Keratinocyte (primary cell): ENCODE measurements around the gene SKI. TPM values are rescaled to one million over a fixed set of nuclear protein-coding genes. Genes with fewer than 3 reads are reported as not detected.

Source experiments
- DNase-seq: peaks from one replicate; pipeline ENCODE4 v3.0.0-alpha.2; 2011; ENCODE audit warnings: low read depth, missing footprints, low spot score
- FAIRE-seq: peaks from 2 replicates; lab custom pipeline; 2011; peaks lifted over from hg19 to GRCh38; lab: Jason Lieb, UNC
- H2AFZ ChIP-seq: 2 replicates; pipeline ENCODE4 v1.6.0; 2012; ENCODE audit warnings: low read length, control low read depth, inconsistent platforms; ENCODE audit not compliant: control insufficient read depth
- H3K27ac ChIP-seq: 2 replicates; pipeline ENCODE4 v1.5.1; 2011; ENCODE audit warnings: low read length; ENCODE audit not compliant: control insufficient read depth, insufficient read depth
- H3K27me3 ChIP-seq: 3 replicates; pipeline ENCODE4 v1.6.0; 2011; ENCODE audit warnings: low read length; ENCODE audit not compliant: control insufficient read depth, insufficient read depth; ENCODE audit errors: extremely low read depth
- H3K36me3 ChIP-seq, 2 experiments: 2 replicates in 1 of 2; 3 replicates in 1 of 2; pipeline ENCODE4 v1.5.1; 2011; ENCODE audit warnings: low read length in 2 of 2, mild to moderate bottlenecking in 1 of 2; ENCODE audit not compliant: control insufficient read depth in 2 of 2, insufficient read depth in 2 of 2; ENCODE audit errors: extremely low read depth in 1 of 2
- H3K4me1 ChIP-seq: 3 replicates; pipeline ENCODE4 v1.5.1; 2011; ENCODE audit warnings: low read length; ENCODE audit not compliant: control insufficient read depth, insufficient read depth; ENCODE audit errors: extremely low read depth
- H3K4me2 ChIP-seq: 3 replicates; pipeline ENCODE4 v1.6.0; 2011; ENCODE audit warnings: low read depth, low read length; ENCODE audit not compliant: control insufficient read depth, insufficient read depth; ENCODE audit errors: extremely low read depth
- H3K4me3 ChIP-seq, 3 experiments: fragments of 200-600 bp in 1 of 3; sonication (generic) in 1 of 3; 2 replicates in 2 of 3; 3 replicates in 1 of 3; pipeline ENCODE4 v1.5.1; 2011 to 2016; ENCODE audit warnings: low read length in 3 of 3, mild to moderate bottlenecking in 3 of 3, control low read depth in 2 of 3, inconsistent platforms in 1 of 3, low read depth in 1 of 3, mixed read lengths in 1 of 3, mixed run types in 1 of 3, moderate library complexity in 1 of 3; ENCODE audit not compliant: control insufficient read depth in 2 of 3, insufficient read depth in 2 of 3; ENCODE audit errors: extremely low read depth in 1 of 3
- H3K79me2 ChIP-seq: 2 replicates; pipeline ENCODE4 v1.6.0; 2012; ENCODE audit warnings: low read length; ENCODE audit not compliant: control insufficient read depth, insufficient read depth
- H3K9ac ChIP-seq: 3 replicates; pipeline ENCODE4 v1.6.0; 2011; ENCODE audit warnings: low read length; ENCODE audit not compliant: control insufficient read depth, insufficient read depth; ENCODE audit errors: extremely low read depth
- H3K9me1 ChIP-seq: 3 replicates; pipeline ENCODE4 v1.6.0; 2011; ENCODE audit warnings: low read length; ENCODE audit not compliant: control insufficient read depth, insufficient read depth; ENCODE audit errors: extremely low read depth
- H3K9me3 ChIP-seq: 2 replicates; pipeline ENCODE4 v1.5.1; 2012; ENCODE audit warnings: low read depth, low read length; ENCODE audit not compliant: control insufficient read depth
- H4K20me1 ChIP-seq: 3 replicates; pipeline ENCODE4 v1.6.0; 2011; ENCODE audit warnings: low read length; ENCODE audit not compliant: control insufficient read depth, insufficient read depth; ENCODE audit errors: extremely low read depth
- EZH2 ChIP-seq: IDR thresholded peaks from one replicate; pipeline ENCODE4 v1.6.1; 2012; ENCODE audit warnings: inconsistent platforms, mild to moderate bottlenecking, low read length, moderate library complexity
- dilution Hi-C: fragments of 300-500 bp; cut with MboI; formaldehyde crosslinking; loops from one replicate; pipeline ENCODE4 v1.7.0; 2020; ENCODE audit warnings: low sequenced_read_pairs; ENCODE audit not compliant: extremely low pct_ligation_motif_present
- polyA plus RNA-seq, 5 experiments: library from polyadenylated mRNA; depleted of rRNA in 3 of 5; stranded (reverse) in 3 of 5; stranded (forward) in 1 of 5; unstranded in 1 of 5; fragments of >200 nt; gene quantifications; 1 replicate in 1 of 5; 2 replicates in 3 of 5; 3 replicates in 1 of 5; pipeline versions ENCODE4 v1.2.1 to v1.2.3, GENCODE V29; 2011 to 2012; ENCODE audit warnings: missing spikeins in 2 of 5, low read depth in 1 of 5, low replicate concordance in 1 of 5
- TF ChIP-seq, protein P1 (sequence below), 3 experiments: IDR thresholded peaks in 1 of 3; conservative IDR thresholded peaks in 1 of 3; optimal IDR thresholded peaks in 1 of 3; 2 replicates in 2 of 3; 3 replicates in 1 of 3; pipeline versions ENCODE3 to v1.5.1; 2011; ENCODE audit warnings: low read length in 3 of 3, mild to moderate bottlenecking in 3 of 3, moderate library complexity in 2 of 3, control low read depth in 1 of 3, inconsistent platforms in 1 of 3; ENCODE audit not compliant: insufficient read depth in 2 of 3; ENCODE audit errors: extremely low read depth in 1 of 3

SKI gene
- polyA plus RNA-seq, 1 donor (not counting 4 experiments of a cell fraction or from before 2014, with no cell fraction given), result 4.8 TPM

DNA sequence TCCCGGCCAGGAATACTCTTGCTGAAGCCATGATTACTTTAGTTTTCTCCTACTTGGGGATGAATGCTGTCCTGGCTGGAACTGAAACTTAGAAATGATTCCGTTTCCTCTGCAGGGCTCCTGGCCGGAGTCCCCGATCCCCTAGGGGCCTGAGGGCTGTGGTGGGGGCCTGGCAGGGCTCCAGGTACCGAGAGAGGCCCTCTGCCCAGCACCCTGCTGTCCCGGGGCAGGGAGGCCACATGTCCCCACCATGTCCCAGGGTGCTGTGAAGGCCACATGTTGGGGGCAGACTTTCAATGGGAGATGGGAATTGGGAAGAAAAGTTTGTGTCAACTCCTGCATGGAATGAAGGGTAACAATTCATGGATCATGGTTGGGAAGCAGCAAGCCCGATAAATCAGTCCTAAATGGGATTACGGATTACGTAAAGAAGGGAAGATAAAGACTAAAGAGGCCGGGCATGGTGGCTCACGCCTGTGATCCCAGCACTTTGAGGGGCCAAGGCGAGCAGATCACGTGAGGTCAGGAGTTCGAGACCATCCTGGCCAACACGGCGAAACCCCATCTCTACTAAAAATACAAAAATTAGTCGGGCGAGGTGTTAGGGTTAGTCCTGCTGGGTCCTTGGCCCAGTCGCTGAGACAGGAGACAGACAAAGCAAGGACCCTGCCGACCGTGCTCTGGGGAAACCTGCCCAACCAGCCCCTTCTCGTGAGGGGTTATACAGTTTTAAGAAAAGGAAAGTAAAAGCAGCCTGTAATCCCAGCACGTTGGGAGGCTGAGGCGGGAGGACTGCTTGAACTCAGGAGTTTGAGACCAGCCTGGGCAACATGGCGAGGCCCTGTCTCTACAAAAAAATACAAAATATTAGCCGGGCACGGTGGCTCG lies 125.7 kb downstream of the SKI start:
- TF ChIP-seq, protein P1, sequence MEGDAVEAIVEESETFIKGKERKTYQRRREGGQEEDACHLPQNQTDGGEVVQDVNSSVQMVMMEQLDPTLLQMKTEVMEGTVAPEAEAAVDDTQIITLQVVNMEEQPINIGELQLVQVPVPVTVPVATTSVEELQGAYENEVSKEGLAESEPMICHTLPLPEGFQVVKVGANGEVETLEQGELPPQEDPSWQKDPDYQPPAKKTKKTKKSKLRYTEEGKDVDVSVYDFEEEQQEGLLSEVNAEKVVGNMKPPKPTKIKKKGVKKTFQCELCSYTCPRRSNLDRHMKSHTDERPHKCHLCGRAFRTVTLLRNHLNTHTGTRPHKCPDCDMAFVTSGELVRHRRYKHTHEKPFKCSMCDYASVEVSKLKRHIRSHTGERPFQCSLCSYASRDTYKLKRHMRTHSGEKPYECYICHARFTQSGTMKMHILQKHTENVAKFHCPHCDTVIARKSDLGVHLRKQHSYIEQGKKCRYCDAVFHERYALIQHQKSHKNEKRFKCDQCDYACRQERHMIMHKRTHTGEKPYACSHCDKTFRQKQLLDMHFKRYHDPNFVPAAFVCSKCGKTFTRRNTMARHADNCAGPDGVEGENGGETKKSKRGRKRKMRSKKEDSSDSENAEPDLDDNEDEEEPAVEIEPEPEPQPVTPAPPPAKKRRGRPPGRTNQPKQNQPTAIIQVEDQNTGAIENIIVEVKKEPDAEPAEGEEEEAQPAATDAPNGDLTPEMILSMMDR (optimal IDR thresholded peaks at IDR 0.05 in 1 of 3, IDR thresholded peaks at IDR 0.05 in 1 of 3, conservative IDR thresholded peaks at IDR 0.05 in 1 of 3; ENCODE audit: extremely low read depth in 1 of 3, insufficient read depth in 2 of 3, low read length in 3 of 3), result no peak
- no peak for TF ChIP-seq EZH2
- Histone ChIP-seq H3K4me2 (no peak overlapping the region), H2AFZ (no peak overlapping the region), H4K20me1 (no peaks in the 10 kb centered on the region), H3K27ac (no peak overlapping the region), H3K27me3 (peaks cover 30% of the 10 kb centered on the region), H3K9me1 (no peaks in the 10 kb centered on the region), H3K9ac (no peak overlapping the region), H3K4me1 (no peaks in the 10 kb centered on the region), H3K4me3 (no peak overlapping the region), H3K79me2 (no peaks in the 10 kb centered on the region), H3K9me3 (no peaks in the 10 kb centered on the region), H3K36me3 (no peaks in the 10 kb centered on the region)
- dilution Hi-C loops, result no loop called here
- FAIRE-seq (no peak), DNase-seq (no peak)

DNA sequence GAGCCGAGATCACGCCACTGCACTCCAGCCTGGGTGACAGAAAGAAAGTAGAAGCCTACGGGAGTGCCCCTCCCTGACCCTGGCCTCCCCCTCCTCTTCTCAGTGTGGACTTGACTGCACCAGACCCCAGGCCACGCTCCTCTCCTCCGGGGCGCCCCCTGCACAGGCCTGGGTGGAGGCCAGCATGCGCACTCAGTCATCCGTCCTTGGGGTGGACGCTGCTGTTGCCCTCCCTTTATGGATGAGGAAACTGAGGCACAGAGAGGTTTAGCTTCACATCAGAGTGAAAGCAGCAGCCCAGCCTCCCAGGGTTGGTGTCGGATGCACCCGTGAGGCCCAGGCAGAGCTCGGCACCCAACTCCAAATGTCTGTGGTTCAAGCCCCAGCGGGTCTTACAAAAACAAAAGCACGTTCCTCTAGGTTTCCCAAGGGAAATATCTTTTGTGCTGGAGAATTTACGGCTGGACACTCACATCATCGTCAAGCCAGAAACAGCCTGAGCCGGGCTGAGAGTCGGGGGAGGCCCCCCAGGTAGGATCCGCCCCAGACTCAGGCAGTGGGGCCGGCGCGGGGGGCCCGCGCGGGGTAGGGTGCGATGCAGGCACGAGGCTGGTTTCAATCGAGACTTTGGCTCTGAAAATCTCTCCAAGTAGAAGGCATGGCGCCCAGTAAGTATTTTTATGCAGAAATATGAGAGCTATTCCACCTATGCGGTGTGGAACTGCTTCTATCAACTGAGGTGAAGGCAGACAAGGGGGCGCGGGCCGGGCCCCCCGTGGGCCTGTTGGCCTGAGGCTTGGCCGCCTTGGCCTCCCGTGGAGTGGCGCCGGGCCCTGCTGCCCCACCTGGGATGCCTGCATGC lies 126.6 kb downstream of the SKI start:
- FAIRE-seq (no peak), DNase-seq (no peak)
- no peaks in the 10 kb centered on the region for H3K4me1 ChIP-seq
- peaks cover 30% of the 10 kb centered on the region for H3K27me3 ChIP-seq
- no peaks in the 10 kb centered on the region for H3K9me1 ChIP-seq
- no peaks in the 10 kb centered on the region for H3K79me2 ChIP-seq
- H3K27ac ChIP-seq, result no peak overlapping the region
- H3K9ac ChIP-seq, result no peak overlapping the region
- TF ChIP-seq, protein P1 (optimal IDR thresholded peaks at IDR 0.05 in 1 of 3, IDR thresholded peaks at IDR 0.05 in 1 of 3, conservative IDR thresholded peaks at IDR 0.05 in 1 of 3; ENCODE audit: extremely low read depth in 1 of 3, insufficient read depth in 2 of 3, low read length in 3 of 3), result no peak
- TF ChIP-seq EZH2, result no peak
- H3K4me2 ChIP-seq, result no peak overlapping the region
- no peak overlapping the region for H2AFZ ChIP-seq
- H3K9me3 ChIP-seq, result no peaks in the 10 kb centered on the region
- H3K4me3 ChIP-seq, result no peak overlapping the region
- H3K36me3 ChIP-seq, result no peaks in the 10 kb centered on the region
- dilution Hi-C loops, result no loop called here
- no peaks in the 10 kb centered on the region for H4K20me1 ChIP-seq
